ENCODE results near the gene SASS6. TPM values are rescaled to one million over a fixed set of nuclear protein-coding genes. Genes with fewer than 3 reads are reported as not detected.

SASS6 gene
- total RNA-seq, 1 experiment from 2014 or later = 9.0 TPM

DNA sequence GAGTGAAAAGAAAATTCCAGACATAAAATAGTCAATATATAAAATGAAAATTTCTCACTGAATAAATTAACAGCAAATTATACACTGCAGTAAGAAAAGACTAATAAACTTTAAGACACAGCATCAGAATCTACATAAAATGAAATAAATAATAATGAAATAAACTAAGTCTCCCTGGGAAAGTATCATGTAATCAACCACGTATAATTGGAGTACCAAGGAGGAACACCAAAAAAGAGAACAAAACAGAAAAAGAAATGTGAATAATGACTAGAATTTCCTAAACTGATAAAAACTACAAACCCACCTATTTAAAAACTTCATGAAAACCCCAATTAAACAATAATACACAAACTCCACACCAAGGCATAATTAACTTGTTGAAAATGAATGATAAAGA is 43.6 kb downstream of the SASS6 start:
- ATAC-seq (no peak), DNase-seq (no peak)
- H3K4me3 ChIP-seq (ENCODE audit: low read length) = no peak overlapping the region
- no peak overlapping the region for H3K9ac ChIP-seq (ENCODE audit: low read length)
- no peak overlapping the region for H3K27ac ChIP-seq (ENCODE audit: low read length)
- H4K20me1 ChIP-seq (ENCODE audit: low read length) = no peaks in the 10 kb centered on the region
- H3K79me2 ChIP-seq (ENCODE audit: low read length) = no peaks in the 10 kb centered on the region
- H3K4me2 ChIP-seq (ENCODE audit: low read length) = no peak overlapping the region
- H3K4me1 ChIP-seq (ENCODE audit: insufficient read depth, low read length) = no peaks in the 10 kb centered on the region
- BruUV-seq (replicated peaks) = no TSS peak
- H2AFZ ChIP-seq (ENCODE audit: low read length) = no peak overlapping the region
- ChIA-PET CTCF (no interaction called here), POLR2A (ENCODE audit: unreplicated experiment) (interaction anchor here (0.8 kb wide), 1 partner anchor 29 kb away, joined by 4 read pairs; no protein-coding TSS in a partner anchor)
- TF ChIP-seq, protein P1, sequence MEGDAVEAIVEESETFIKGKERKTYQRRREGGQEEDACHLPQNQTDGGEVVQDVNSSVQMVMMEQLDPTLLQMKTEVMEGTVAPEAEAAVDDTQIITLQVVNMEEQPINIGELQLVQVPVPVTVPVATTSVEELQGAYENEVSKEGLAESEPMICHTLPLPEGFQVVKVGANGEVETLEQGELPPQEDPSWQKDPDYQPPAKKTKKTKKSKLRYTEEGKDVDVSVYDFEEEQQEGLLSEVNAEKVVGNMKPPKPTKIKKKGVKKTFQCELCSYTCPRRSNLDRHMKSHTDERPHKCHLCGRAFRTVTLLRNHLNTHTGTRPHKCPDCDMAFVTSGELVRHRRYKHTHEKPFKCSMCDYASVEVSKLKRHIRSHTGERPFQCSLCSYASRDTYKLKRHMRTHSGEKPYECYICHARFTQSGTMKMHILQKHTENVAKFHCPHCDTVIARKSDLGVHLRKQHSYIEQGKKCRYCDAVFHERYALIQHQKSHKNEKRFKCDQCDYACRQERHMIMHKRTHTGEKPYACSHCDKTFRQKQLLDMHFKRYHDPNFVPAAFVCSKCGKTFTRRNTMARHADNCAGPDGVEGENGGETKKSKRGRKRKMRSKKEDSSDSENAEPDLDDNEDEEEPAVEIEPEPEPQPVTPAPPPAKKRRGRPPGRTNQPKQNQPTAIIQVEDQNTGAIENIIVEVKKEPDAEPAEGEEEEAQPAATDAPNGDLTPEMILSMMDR (conservative IDR thresholded peaks at IDR 0.05; ENCODE audit: low read depth, low read length) = no peak
- TF ChIP-seq EZH2phosphoT487 (IDR thresholded peaks at IDR 0.05; ENCODE audit: borderline replicate concordance, low read length) (no peak), EZH2 (IDR thresholded peaks at IDR 0.05; ENCODE audit: low read length, unreplicated experiment) (no peak)
- no peaks in the 10 kb centered on the region for H3F3A ChIP-seq (ENCODE audit: low read length, unreplicated experiment)
- H3K9me2 ChIP-seq (replicated peaks; ENCODE audit: low read length) = no peaks in the 10 kb centered on the region
- peaks cover 22% of the 10 kb centered on the region; the same call in 1 of the 2 replicates for H3K36me3 ChIP-seq (ENCODE audit: low read depth, low read length)
- H3K9me3 ChIP-seq (ENCODE audit: low read length) = no peaks in the 10 kb centered on the region
- intact Hi-C loops (cut with micrococcal nuclease) = loop anchor here (5.0 kb wide), 1 partner anchor 43 kb away; the partner anchor contains the start of genes SASS6 and TRMT13
- H3K27me3 ChIP-seq (ENCODE audit: low read length) = no peaks in the 10 kb centered on the region

GRCh38 chr1:100087396-100087795 is 45.3 kb downstream of the SASS6 start:
- Histone ChIP-seq H3K9me2 (replicated peaks; ENCODE audit: low read length) (no peaks in the 10 kb centered on the region), H3K4me2 (ENCODE audit: low read length) (no peak overlapping the region), H3K9me3 (ENCODE audit: low read length) (no peaks in the 10 kb centered on the region), H2AFZ (ENCODE audit: low read length) (no peak overlapping the region), H4K20me1 (ENCODE audit: low read length) (no peaks in the 10 kb centered on the region), H3K4me3 (ENCODE audit: low read length) (no peak overlapping the region), H3K27ac (ENCODE audit: low read length) (no peak overlapping the region), H3K36me3 (ENCODE audit: low read depth, low read length) (peaks cover 31% of the 10 kb centered on the region), H3K27me3 (ENCODE audit: low read length) (no peaks in the 10 kb centered on the region), H3K9ac (ENCODE audit: low read length) (no peak overlapping the region), H3K4me1 (ENCODE audit: insufficient read depth, low read length) (no peaks in the 10 kb centered on the region), H3K79me2 (ENCODE audit: low read length) (no peaks in the 10 kb centered on the region), H3F3A (ENCODE audit: low read length, unreplicated experiment) (no peaks in the 10 kb centered on the region)
- ChIA-PET CTCF (no interaction called here), POLR2A (ENCODE audit: unreplicated experiment) (no interaction called here)
- DNase-seq (no peak), ATAC-seq (peak; percentile 58)
- intact Hi-C loops (cut with micrococcal nuclease) = loop anchor here (5.0 kb wide), 1 partner anchor 45 kb away; the partner anchor contains the start of genes SASS6 and TRMT13
- no TSS peak for BruUV-seq (replicated peaks)
- TF ChIP-seq, protein P1 (conservative IDR thresholded peaks at IDR 0.05; ENCODE audit: low read depth, low read length) = no peak

DNA sequence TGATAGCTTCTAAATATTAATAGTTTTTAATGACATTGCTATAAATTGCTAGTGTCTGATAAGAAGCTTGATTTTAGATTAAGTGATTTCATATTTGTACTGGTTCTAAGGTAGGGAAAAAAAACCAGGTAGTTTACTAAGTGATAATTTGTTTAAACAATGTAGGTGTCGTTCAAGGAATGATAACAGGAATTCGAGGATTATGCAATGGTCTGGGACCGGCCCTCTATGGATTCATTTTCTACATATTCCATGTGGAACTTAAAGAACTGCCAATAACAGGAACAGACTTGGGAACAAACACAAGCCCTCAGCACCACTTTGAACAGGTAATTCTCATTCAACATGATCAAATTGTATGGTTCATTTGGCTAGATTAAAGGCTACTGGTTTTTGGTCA is 52.4 kb downstream of the SASS6 start:
- no peaks in the 10 kb centered on the region for H3K27me3 ChIP-seq (ENCODE audit: low read length)
- DNase-seq = no peak
- no peak overlapping the region for H3K4me2 ChIP-seq (ENCODE audit: low read length)
- H3K27ac ChIP-seq (ENCODE audit: low read length) = no peak overlapping the region
- H3F3A ChIP-seq (ENCODE audit: low read length, unreplicated experiment) = no peaks in the 10 kb centered on the region
- ChIA-PET POLR2A (ENCODE audit: unreplicated experiment) (no interaction called here), CTCF (no interaction called here)
- ATAC-seq = no peak
- H3K9ac ChIP-seq (ENCODE audit: low read length) = no peak overlapping the region
- no peak overlapping the region for H2AFZ ChIP-seq (ENCODE audit: low read length)
- H3K9me3 ChIP-seq (ENCODE audit: low read length) = no peaks in the 10 kb centered on the region
- H3K9me2 ChIP-seq (replicated peaks; ENCODE audit: low read length) = no peaks in the 10 kb centered on the region
- BruUV-seq (replicated peaks) = no TSS peak
- no peaks in the 10 kb centered on the region for H3K79me2 ChIP-seq (ENCODE audit: low read length)
- H3K4me1 ChIP-seq (ENCODE audit: insufficient read depth, low read length) = no peaks in the 10 kb centered on the region
- no peak for TF ChIP-seq EZH2 (IDR thresholded peaks at IDR 0.05; ENCODE audit: low read length, unreplicated experiment)
- TF ChIP-seq EZH2phosphoT487 (IDR thresholded peaks at IDR 0.05; ENCODE audit: borderline replicate concordance, low read length) = no peak
- TF ChIP-seq, protein P1 (conservative IDR thresholded peaks at IDR 0.05; ENCODE audit: low read depth, low read length) = no peak
- H3K36me3 ChIP-seq (ENCODE audit: low read depth, low read length) = peaks cover 48% of the 10 kb centered on the region
- intact Hi-C loops (cut with micrococcal nuclease) = no loop called here
- H3K4me3 ChIP-seq (ENCODE audit: low read length) = no peak overlapping the region
- no peaks in the 10 kb centered on the region for H4K20me1 ChIP-seq (ENCODE audit: low read length)
